Measurements from ENCODE around the gene DRGX.

Gene DRGX

DNA sequence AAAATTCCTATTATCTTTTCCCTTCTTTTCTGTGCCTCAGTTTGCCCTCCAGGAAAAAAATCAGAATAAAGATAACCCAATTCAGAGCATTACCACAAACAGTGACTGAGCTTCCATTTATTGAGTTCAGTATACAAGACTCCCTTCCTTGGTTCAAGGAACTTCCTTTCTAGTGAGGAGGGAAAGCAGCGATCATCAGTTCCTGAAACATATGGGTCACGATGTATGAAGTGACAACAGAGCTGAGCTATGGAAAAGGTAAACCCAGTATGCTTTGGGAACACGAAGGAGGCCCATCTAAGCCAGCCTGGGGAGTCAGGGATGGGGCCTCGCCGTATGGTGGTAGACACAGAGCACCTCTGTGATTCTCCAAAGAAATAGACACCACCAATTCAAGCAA is 81.1 kb downstream of the DRGX start:
- H3K4me1 ChIP-seq (ENCODE audit: control insufficient read depth, insufficient read depth, low read length, unreplicated experiment): no peaks in the 10 kb centered on the region
- no peaks in the 10 kb centered on the region for H3K79me2 ChIP-seq (ENCODE audit: control insufficient read depth, insufficient read depth, low read length, unreplicated experiment)
- no peak overlapping the region for H2AFZ ChIP-seq (ENCODE audit: low read length, unreplicated experiment)
- H3K36me3 ChIP-seq (ENCODE audit: insufficient read depth, low read length): no peaks in the 10 kb centered on the region
- peaks cover 71% of the 10 kb centered on the region for H3K27me3 ChIP-seq (ENCODE audit: insufficient read depth, low read length)
- no peak overlapping the region for H3K27ac ChIP-seq (ENCODE audit: low read depth, low read length)
- no peak overlapping the region for H3K4me3 ChIP-seq (ENCODE audit: low read depth, low read length)
